AG09309 (cell line): ENCODE measurements around the gene RHBDL3.
"Not testable (repeated sequence)": the region's sequence is repeated elsewhere in the genome, so short reads cannot be mapped to it uniquely, and the experiment has no call there.

Source experiments
- DNase-seq: peaks from one replicate; pipeline ENCODE4 v3.0.0-alpha.2; 2010; ENCODE audit warnings: low read depth
- H3K4me3 ChIP-seq: 2 replicates; pipeline ENCODE4 v1.5.1; 2011; ENCODE audit warnings: mild to moderate bottlenecking, low read depth, low read length, moderate library complexity; ENCODE audit not compliant: control insufficient read depth
- TF ChIP-seq, protein P1 (sequence below): IDR thresholded peaks from 2 replicates; pipeline ENCODE4 v1.5.1; 2011; ENCODE audit warnings: mild to moderate bottlenecking, low read depth, low read length, inconsistent platforms; ENCODE audit not compliant: insufficient read depth, control insufficient read depth; ENCODE audit errors: missing control alignments

RHBDL3 gene

DNA sequence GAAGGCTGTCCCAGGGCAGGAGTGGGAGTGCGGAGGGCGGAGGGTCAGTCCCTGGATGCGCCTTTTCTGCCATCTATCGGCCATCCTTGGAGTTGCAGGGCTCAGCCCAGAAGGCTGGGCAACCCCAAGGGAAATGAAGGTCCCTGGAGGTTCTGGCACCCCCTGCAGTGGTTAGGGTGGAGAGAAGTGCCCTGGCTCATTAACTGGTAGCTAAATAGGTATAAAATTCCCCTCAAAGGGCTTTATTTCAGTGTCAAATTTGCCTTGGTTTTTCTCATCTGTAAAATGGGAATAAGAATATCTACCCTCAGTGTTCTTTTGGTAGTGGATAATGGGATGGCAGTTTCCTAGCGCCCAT, 53.9 kb downstream of the RHBDL3 start:
- TF ChIP-seq, protein P1, sequence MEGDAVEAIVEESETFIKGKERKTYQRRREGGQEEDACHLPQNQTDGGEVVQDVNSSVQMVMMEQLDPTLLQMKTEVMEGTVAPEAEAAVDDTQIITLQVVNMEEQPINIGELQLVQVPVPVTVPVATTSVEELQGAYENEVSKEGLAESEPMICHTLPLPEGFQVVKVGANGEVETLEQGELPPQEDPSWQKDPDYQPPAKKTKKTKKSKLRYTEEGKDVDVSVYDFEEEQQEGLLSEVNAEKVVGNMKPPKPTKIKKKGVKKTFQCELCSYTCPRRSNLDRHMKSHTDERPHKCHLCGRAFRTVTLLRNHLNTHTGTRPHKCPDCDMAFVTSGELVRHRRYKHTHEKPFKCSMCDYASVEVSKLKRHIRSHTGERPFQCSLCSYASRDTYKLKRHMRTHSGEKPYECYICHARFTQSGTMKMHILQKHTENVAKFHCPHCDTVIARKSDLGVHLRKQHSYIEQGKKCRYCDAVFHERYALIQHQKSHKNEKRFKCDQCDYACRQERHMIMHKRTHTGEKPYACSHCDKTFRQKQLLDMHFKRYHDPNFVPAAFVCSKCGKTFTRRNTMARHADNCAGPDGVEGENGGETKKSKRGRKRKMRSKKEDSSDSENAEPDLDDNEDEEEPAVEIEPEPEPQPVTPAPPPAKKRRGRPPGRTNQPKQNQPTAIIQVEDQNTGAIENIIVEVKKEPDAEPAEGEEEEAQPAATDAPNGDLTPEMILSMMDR = peak; percentile 98
- no peak overlapping the region for H3K4me3 ChIP-seq
- no peak for DNase-seq

DNA sequence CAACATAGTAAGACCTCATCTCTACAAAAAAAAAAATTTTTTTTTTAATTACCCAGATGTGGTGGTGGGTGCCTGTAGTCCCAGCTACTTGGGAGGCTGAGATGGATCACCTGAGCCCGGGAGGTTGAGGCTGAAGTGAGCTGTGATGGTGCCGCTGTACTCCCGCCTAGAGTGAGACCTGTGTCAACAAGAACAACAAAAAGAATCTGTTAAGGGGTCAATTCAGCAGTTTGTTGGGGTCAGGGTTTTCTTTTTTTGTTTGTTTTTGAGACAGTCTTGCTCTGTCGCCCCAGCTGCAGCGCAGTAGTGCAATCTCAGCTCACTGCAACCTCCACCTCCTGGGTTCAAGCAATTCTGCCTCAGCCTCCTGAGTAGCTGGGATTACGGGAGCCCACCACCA, 54.4 kb downstream of the RHBDL3 start:
- DNase-seq, H3K4me3 ChIP-seq: not testable (repeated sequence)

DNA sequence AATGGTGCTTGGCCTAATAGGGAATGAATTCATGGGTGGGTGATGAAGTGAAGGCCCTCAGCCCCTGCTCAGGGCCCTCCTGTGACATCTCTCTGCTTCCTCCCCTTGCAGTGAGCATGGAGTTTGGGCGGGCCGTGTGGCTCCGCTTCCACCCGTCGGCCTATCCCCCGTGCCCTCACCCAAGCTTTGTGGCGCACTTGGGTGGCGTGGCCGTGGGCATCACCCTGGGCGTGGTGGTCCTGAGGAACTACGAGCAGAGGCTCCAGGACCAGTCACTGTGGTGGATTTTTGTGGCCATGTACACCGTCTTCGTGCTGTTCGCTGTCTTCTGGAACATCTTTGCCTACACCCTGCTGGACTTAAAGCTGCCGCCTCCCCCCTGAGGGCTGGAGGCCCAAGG, 55.2 kb downstream of the RHBDL3 start:
- no peak for DNase-seq
- TF ChIP-seq, protein P1 = no peak
- H3K4me3 ChIP-seq = no peak overlapping the region

- H3K4me3 ChIP-seq = no peak overlapping the region
- TF ChIP-seq, protein P1 = no peak
- DNase-seq = no peak
These were observed 57.4 kb downstream of the RHBDL3 start for GRCh38 chr17:32323046-32323445.

- no peak for DNase-seq
- H3K4me3 ChIP-seq = peak overlapping the region; percentile 2; the same call in 1 of the 2 replicates
- TF ChIP-seq, protein P1 = no peak
These were observed 58.3 kb downstream of the RHBDL3 start for GRCh38 chr17:32323811-32324491.

GRCh38 chr17:32327911-32328310, 62.3 kb downstream of the RHBDL3 start:
- TF ChIP-seq, protein P1 = no peak
- DNase-seq = no peak
- H3K4me3 ChIP-seq = no peak overlapping the region

DNA sequence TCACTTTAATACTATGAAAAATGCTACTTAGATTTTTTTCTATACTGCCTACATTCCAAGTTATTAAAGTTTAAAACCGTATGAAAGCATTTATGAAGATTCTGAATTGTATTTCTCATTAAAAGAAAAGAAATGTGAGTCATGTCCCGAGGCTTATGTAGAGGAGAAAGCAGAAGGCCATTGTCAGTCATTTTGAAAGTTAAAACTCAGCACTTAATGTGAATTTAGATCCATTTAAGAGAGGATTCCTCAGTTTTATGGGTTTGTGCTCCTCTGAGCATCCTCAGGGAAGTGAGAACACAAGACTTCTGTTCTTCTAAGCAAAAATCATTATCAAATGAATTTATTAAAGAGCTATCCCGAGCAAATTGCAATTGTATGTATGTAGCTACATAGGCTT, 64.5 kb downstream of the RHBDL3 start:
- H3K4me3 ChIP-seq = no peak overlapping the region
- TF ChIP-seq, protein P1 = no peak
- no peak for DNase-seq
